ENCODE data around the gene ICE2. TPM values are rescaled to one million over a fixed set of nuclear protein-coding genes. Genes with fewer than 3 reads are reported as not detected.

ICE2 gene
- total RNA-seq, 1 experiment from 2014 or later = 42.3 TPM

GRCh38 chr15:60385620-60386552 lies 93.1 kb downstream of the ICE2 start:
- H3K36me3 ChIP-seq (ENCODE audit: control insufficient read depth, insufficient read depth, low read length) = peaks cover 7% of the 10 kb centered on the region
- Mint-ChIP-seq H3K36me3 (ENCODE audit: insufficient read depth, unreplicated experiment) (peaks cover 99% of the 10 kb centered on the region), H3K27me3 (ENCODE audit: insufficient read depth, unreplicated experiment) (no peaks in the 10 kb centered on the region), H3K4me3 (ENCODE audit: unreplicated experiment) (no peak overlapping the region), H3K4me1 (ENCODE audit: low read depth, unreplicated experiment) (peaks cover 53% of the 10 kb centered on the region), H3K9me3 (ENCODE audit: unreplicated experiment) (no peaks in the 10 kb centered on the region), H3K27ac (ENCODE audit: unreplicated experiment) (no peak overlapping the region)
- CTCF ChIA-PET = no interaction called here
- H3K4me1 ChIP-seq = peaks cover 76% of the 10 kb centered on the region
- intact Hi-C loops (cut with micrococcal nuclease; ENCODE audit: unreplicated experiment) = no loop called here
- BruUV-seq (replicated peaks) = no TSS peak
- no peak for TF ChIP-seq CTCF (IDR thresholded peaks at IDR 0.05; ENCODE audit: insufficient read depth in 1 of 2, low read depth in 1 of 2, low read length in 1 of 2, severe bottlenecking in 1 of 2, unreplicated experiment in 1 of 2)
- POLR2A ChIA-PET = no interaction called here
- no peaks in the 10 kb centered on the region for H3K9me3 ChIP-seq
- H3K27me3 ChIP-seq (replicated peaks; ENCODE audit: control insufficient read depth, insufficient read depth, low read length) = no peaks in the 10 kb centered on the region
- H3K4me3 ChIP-seq (ENCODE audit: low read depth, low read length) = no peak overlapping the region
- no peak for DNase-seq

GRCh38 chr15:60384526-60385126 lies 94.3 kb downstream of the ICE2 start:
- POLR2A ChIA-PET = no interaction called here
- H3K4me3 Mint-ChIP-seq (ENCODE audit: unreplicated experiment) = no peak overlapping the region
- BruUV-seq (replicated peaks) = no TSS peak
- no peaks in the 10 kb centered on the region for H3K27me3 ChIP-seq (replicated peaks; ENCODE audit: control insufficient read depth, insufficient read depth, low read length)
- H3K36me3 Mint-ChIP-seq (ENCODE audit: insufficient read depth, unreplicated experiment) = peaks cover 99% of the 10 kb centered on the region
- CTCF ChIA-PET = no interaction called here
- peaks cover 50% of the 10 kb centered on the region for H3K4me1 Mint-ChIP-seq (ENCODE audit: low read depth, unreplicated experiment)
- H3K36me3 ChIP-seq (ENCODE audit: control insufficient read depth, insufficient read depth, low read length) = peaks cover 6% of the 10 kb centered on the region
- intact Hi-C loops (cut with micrococcal nuclease; ENCODE audit: unreplicated experiment) = no loop called here
- no peak overlapping the region for H3K27ac Mint-ChIP-seq (ENCODE audit: unreplicated experiment)
- peaks cover 76% of the 10 kb centered on the region for H3K4me1 ChIP-seq
- DNase-seq = no peak
- H3K9me3 ChIP-seq = no peaks in the 10 kb centered on the region
- no peak overlapping the region for H3K4me3 ChIP-seq (ENCODE audit: low read depth, low read length)
- H3K27me3 Mint-ChIP-seq (ENCODE audit: insufficient read depth, unreplicated experiment) = no peaks in the 10 kb centered on the region
- no peaks in the 10 kb centered on the region for H3K9me3 Mint-ChIP-seq (ENCODE audit: unreplicated experiment)
- TF ChIP-seq CTCF (IDR thresholded peaks at IDR 0.05; ENCODE audit: insufficient read depth in 1 of 2, low read depth in 1 of 2, low read length in 1 of 2, severe bottlenecking in 1 of 2, unreplicated experiment in 1 of 2) = no peak

- peaks cover 99% of the 10 kb centered on the region for H3K36me3 Mint-ChIP-seq (ENCODE audit: insufficient read depth, unreplicated experiment)
- no peak for DNase-seq
- Histone ChIP-seq H3K4me3 (ENCODE audit: low read depth, low read length) (no peak overlapping the region), H3K4me1 (peaks cover 75% of the 10 kb centered on the region), H3K27me3 (replicated peaks; ENCODE audit: control insufficient read depth, insufficient read depth, low read length) (no peaks in the 10 kb centered on the region), H3K36me3 (ENCODE audit: control insufficient read depth, insufficient read depth, low read length) (peaks cover 6% of the 10 kb centered on the region), H3K9me3 (no peaks in the 10 kb centered on the region)
- H3K27ac Mint-ChIP-seq (ENCODE audit: unreplicated experiment) = no peak overlapping the region
- no peak overlapping the region for H3K4me3 Mint-ChIP-seq (ENCODE audit: unreplicated experiment)
- no peak for TF ChIP-seq CTCF (IDR thresholded peaks at IDR 0.05; ENCODE audit: insufficient read depth in 1 of 2, low read depth in 1 of 2, low read length in 1 of 2, severe bottlenecking in 1 of 2, unreplicated experiment in 1 of 2)
- BruUV-seq (replicated peaks) = no TSS peak
- no peaks in the 10 kb centered on the region for H3K9me3 Mint-ChIP-seq (ENCODE audit: unreplicated experiment)
- no peaks in the 10 kb centered on the region for H3K27me3 Mint-ChIP-seq (ENCODE audit: insufficient read depth, unreplicated experiment)
- H3K4me1 Mint-ChIP-seq (ENCODE audit: low read depth, unreplicated experiment) = peaks cover 50% of the 10 kb centered on the region
- ChIA-PET CTCF (no interaction called here), POLR2A (no interaction called here)
- intact Hi-C loops (cut with micrococcal nuclease; ENCODE audit: unreplicated experiment) = no loop called here
Observed at GRCh38 chr15:60384053-60384452, 94.9 kb downstream of the ICE2 start.
